ENCODE results near the gene ROBO4.
A peak's percentile ranks its signal among the peaks of the same experiment; 100 is the strongest.

Gene ROBO4

GRCh38 chr11:124839972-124840621 lies 57.6 kb downstream of the ROBO4 start:
- Histone ChIP-seq H3K4me2 (ENCODE audit: low read length) (no peak overlapping the region), H2AFZ (ENCODE audit: low read depth, low read length) (no peak overlapping the region), H4K20me1 (ENCODE audit: insufficient read depth, low read length) (no peaks in the 10 kb centered on the region), H3K27ac (ENCODE audit: low read length) (no peak overlapping the region), H3K4me1 (ENCODE audit: low read length) (peaks cover 9% of the 10 kb centered on the region; the same call in 1 of the 2 replicates), H3K36me3 (replicated peaks; ENCODE audit: low read depth, low read length) (no peaks in the 10 kb centered on the region), H3K9ac (ENCODE audit: low read length) (no peak overlapping the region), H3K9me3 (ENCODE audit: insufficient read depth, low read length) (no peaks in the 10 kb centered on the region), H3K4me3 (ENCODE audit: low read length) (no peak overlapping the region), H3K27me3 (ENCODE audit: low read depth, low read length) (peaks cover 33% of the 10 kb centered on the region), H3K79me2 (ENCODE audit: low read length) (no peaks in the 10 kb centered on the region)
- no peak for TF ChIP-seq EZH2phosphoT487 (IDR thresholded peaks at IDR 0.05; ENCODE audit: low read depth)
- TF ChIP-seq, protein P1, sequence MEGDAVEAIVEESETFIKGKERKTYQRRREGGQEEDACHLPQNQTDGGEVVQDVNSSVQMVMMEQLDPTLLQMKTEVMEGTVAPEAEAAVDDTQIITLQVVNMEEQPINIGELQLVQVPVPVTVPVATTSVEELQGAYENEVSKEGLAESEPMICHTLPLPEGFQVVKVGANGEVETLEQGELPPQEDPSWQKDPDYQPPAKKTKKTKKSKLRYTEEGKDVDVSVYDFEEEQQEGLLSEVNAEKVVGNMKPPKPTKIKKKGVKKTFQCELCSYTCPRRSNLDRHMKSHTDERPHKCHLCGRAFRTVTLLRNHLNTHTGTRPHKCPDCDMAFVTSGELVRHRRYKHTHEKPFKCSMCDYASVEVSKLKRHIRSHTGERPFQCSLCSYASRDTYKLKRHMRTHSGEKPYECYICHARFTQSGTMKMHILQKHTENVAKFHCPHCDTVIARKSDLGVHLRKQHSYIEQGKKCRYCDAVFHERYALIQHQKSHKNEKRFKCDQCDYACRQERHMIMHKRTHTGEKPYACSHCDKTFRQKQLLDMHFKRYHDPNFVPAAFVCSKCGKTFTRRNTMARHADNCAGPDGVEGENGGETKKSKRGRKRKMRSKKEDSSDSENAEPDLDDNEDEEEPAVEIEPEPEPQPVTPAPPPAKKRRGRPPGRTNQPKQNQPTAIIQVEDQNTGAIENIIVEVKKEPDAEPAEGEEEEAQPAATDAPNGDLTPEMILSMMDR (IDR thresholded peaks at IDR 0.05; ENCODE audit: low read depth, low read length) = no peak

DNA sequence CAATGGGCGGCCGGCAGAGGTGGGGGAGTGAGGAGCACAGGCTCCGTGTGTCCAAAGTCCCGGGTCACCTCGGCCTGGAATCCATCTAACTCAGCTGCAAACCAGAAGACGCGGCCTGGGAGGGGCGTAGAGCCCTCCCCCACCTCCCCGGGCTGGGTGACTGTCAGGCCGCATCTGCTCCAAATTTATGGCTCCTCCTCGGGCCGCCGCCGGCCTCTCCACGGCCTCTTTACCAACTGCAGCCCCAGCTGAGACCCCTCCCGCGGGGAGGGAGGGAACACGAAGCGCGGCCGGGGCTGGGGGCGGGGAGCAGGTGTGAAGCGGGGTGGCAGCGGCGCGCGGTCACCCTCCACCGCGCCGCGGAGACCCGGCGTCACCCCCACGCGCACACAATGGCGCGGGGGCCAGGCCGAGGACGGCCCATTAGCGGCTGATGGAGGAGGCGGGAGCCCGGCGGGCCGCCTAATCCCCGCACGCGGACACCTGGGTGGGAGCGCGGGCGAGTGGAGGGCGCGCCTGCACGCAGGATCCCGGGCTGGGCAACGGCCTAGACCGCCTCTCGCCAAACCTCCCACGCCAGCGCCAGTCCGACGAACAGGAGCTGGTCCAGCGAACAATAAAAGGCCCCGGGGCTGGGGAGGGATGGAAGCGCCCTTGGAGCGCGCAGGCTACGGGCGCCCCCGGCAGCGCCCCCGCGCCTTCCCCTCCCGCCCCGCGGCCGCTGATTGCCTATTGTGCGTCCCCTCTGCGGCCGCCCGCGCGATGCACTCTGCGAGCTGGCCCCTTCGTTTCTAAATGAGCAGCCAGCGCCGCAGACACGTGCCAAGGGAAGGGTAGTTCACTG lies 58.3 kb downstream of the ROBO4 start:
- TF ChIP-seq EZH2phosphoT487 (IDR thresholded peaks at IDR 0.05; ENCODE audit: low read depth) = no peak
- TF ChIP-seq, protein P1 (IDR thresholded peaks at IDR 0.05; ENCODE audit: low read depth, low read length) = no peak
- H2AFZ ChIP-seq (ENCODE audit: low read depth, low read length) = no peak overlapping the region
- H3K9ac ChIP-seq (ENCODE audit: low read length) = no peak overlapping the region
- no peaks in the 10 kb centered on the region for H4K20me1 ChIP-seq (ENCODE audit: insufficient read depth, low read length)
- H3K27me3 ChIP-seq (ENCODE audit: low read depth, low read length) = peaks cover 31% of the 10 kb centered on the region
- H3K36me3 ChIP-seq (replicated peaks; ENCODE audit: low read depth, low read length) = no peaks in the 10 kb centered on the region
- H3K9me3 ChIP-seq (ENCODE audit: insufficient read depth, low read length) = no peaks in the 10 kb centered on the region
- no peak overlapping the region for H3K4me3 ChIP-seq (ENCODE audit: low read length)
- no peaks in the 10 kb centered on the region for H3K79me2 ChIP-seq (ENCODE audit: low read length)
- H3K27ac ChIP-seq (ENCODE audit: low read length) = no peak overlapping the region
- peaks cover 9% of the 10 kb centered on the region; the same call in 1 of the 2 replicates for H3K4me1 ChIP-seq (ENCODE audit: low read length)
- no peak overlapping the region for H3K4me2 ChIP-seq (ENCODE audit: low read length)

DNA sequence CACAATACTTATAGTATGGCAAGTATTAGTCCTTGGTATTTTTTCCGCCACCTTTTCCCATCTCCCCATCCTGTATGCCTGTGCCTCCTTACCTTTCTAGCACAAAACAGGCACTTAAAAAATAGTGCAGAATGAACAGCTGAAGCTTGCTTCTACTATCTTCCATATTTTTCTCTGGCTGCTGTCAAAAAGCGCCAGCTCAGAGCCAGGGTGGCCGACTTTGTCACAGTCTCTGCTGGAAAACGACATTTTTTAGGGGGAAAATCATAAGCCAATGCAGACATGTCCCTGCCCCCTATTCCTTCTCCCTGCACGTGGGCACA lies 58.9 kb downstream of the ROBO4 start:
- no peak overlapping the region for H3K9ac ChIP-seq (ENCODE audit: low read length)
- no peaks in the 10 kb centered on the region for H3K36me3 ChIP-seq (replicated peaks; ENCODE audit: low read depth, low read length)
- H2AFZ ChIP-seq (ENCODE audit: low read depth, low read length) = no peak overlapping the region
- H3K79me2 ChIP-seq (ENCODE audit: low read length) = no peaks in the 10 kb centered on the region
- no peak for TF ChIP-seq EZH2phosphoT487 (IDR thresholded peaks at IDR 0.05; ENCODE audit: low read depth)
- TF ChIP-seq, protein P1 (IDR thresholded peaks at IDR 0.05; ENCODE audit: low read depth, low read length) = no peak
- no peaks in the 10 kb centered on the region for H3K9me3 ChIP-seq (ENCODE audit: insufficient read depth, low read length)
- H3K27ac ChIP-seq (ENCODE audit: low read length) = no peak overlapping the region
- H3K4me1 ChIP-seq (ENCODE audit: low read length) = peaks cover 9% of the 10 kb centered on the region; the same call in 1 of the 2 replicates
- no peak overlapping the region for H3K4me3 ChIP-seq (ENCODE audit: low read length)
- H3K4me2 ChIP-seq (ENCODE audit: low read length) = no peak overlapping the region
- H3K27me3 ChIP-seq (ENCODE audit: low read depth, low read length) = peaks cover 32% of the 10 kb centered on the region
- no peaks in the 10 kb centered on the region for H4K20me1 ChIP-seq (ENCODE audit: insufficient read depth, low read length)

DNA sequence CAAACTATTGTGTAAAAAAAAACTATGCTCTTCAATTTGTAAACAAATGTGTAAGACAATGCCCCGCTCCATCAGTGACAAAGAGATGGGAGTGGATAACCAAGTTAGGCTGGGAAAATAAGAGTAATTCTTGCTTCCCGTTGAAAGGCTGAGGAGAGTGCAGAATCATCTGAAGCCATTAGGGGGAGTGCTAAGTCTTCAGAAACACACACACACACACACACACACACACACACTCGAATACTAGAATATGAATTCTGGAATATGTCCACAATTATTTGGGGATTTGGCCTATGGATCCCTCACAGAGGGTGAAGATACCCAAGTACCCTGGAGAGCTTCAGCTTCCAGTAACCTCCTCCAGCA lies 60.2 kb downstream of the ROBO4 start:
- TF ChIP-seq, protein P1 (IDR thresholded peaks at IDR 0.05; ENCODE audit: low read depth, low read length) = peak; percentile 49
- TF ChIP-seq EZH2phosphoT487 (IDR thresholded peaks at IDR 0.05; ENCODE audit: low read depth) = no peak
- H3K27me3 ChIP-seq (ENCODE audit: low read depth, low read length) = peaks cover 35% of the 10 kb centered on the region
- no peaks in the 10 kb centered on the region for H3K9me3 ChIP-seq (ENCODE audit: insufficient read depth, low read length)
- no peaks in the 10 kb centered on the region for H3K79me2 ChIP-seq (ENCODE audit: low read length)
- H2AFZ ChIP-seq (ENCODE audit: low read depth, low read length) = no peak overlapping the region
- H3K4me1 ChIP-seq (ENCODE audit: low read length) = peaks cover 9% of the 10 kb centered on the region; the same call in 1 of the 2 replicates
- no peaks in the 10 kb centered on the region for H4K20me1 ChIP-seq (ENCODE audit: insufficient read depth, low read length)
- peak overlapping the region; percentile 62 for H3K4me2 ChIP-seq (ENCODE audit: low read length)
- peak overlapping the region; percentile 35 for H3K27ac ChIP-seq (ENCODE audit: low read length)
- peak overlapping the region; percentile 70 for H3K4me3 ChIP-seq (ENCODE audit: low read length)
- no peaks in the 10 kb centered on the region for H3K36me3 ChIP-seq (replicated peaks; ENCODE audit: low read depth, low read length)
- peak overlapping the region; percentile 49; the same call in 1 of the 2 replicates for H3K9ac ChIP-seq (ENCODE audit: low read length)
